B cell (primary cell): Measurements from ENCODE around the gene AP2S1. TPM values are rescaled to one million over a fixed set of nuclear protein-coding genes. Genes with fewer than 3 reads are reported as not detected.

Experiments used
- ATAC-seq: fragments of 200-7000 bp; cut with Tn5 transposase; one replicate; pipeline ENCODE4 v1.10.0; 2021; ENCODE audit warnings: low read depth, mild to moderate bottlenecking, moderate number of reproducible peaks, moderate library complexity
- CTCF ChIA-PET: fragments of 350-600 bp; sonication (Branson Sonifier 250); formaldehyde crosslinking; loops from one replicate; lab custom pipeline; 2021; ENCODE audit warnings: antibody characterized with exemption, inconsistent platforms; lab: Charles Lee
- POLR2A ChIA-PET: fragments of 350-600 bp; sonication (Branson Sonifier 250); formaldehyde crosslinking; loops from one replicate; lab custom pipeline; 2021; ENCODE audit warnings: antibody characterized with exemption; lab: Charles Lee
- DNase-seq: peaks from one replicate; pipeline ENCODE4 v3.0.0; 2013
- H2AFZ ChIP-seq: 2 replicates; pipeline ENCODE4 v1.6.1; 2012; ENCODE audit warnings: mild to moderate bottlenecking, low read depth, low read length; ENCODE audit not compliant: insufficient read depth, poor library complexity, severe bottlenecking
- H3K27ac ChIP-seq, 2 donors: 1 replicate in 1 of 2; 2 replicates in 1 of 2; pipeline ENCODE4 v1.5.1; 2012 to 2013; ENCODE audit warnings: low read length in 2 of 2, mild to moderate bottlenecking in 2 of 2, moderate library complexity in 1 of 2
- H3K27me3 ChIP-seq, 4 experiments: fragments of 200-600 bp in 1 of 4; sonication (generic) in 1 of 4; replicated peaks in 1 of 4; 1 replicate in 2 of 4; 2 replicates in 2 of 4; pipeline versions ENCODE4 v1.6.1 to v1.7.0; 2013 to 2016; ENCODE audit warnings: low read length in 3 of 4, mild to moderate bottlenecking in 2 of 4, mixed read lengths in 1 of 4, moderate library complexity in 1 of 4; ENCODE audit not compliant: insufficient read depth in 4 of 4, control insufficient read depth in 3 of 4; ENCODE audit errors: control extremely low read depth in 1 of 4
- H3K36me3 ChIP-seq, 2 experiments: replicated peaks in 1 of 2; 1 replicate in 1 of 2; 2 replicates in 1 of 2; pipeline versions ENCODE4 v1.6.1 to v1.7.1; 2013; ENCODE audit warnings: low read length in 1 of 2; ENCODE audit not compliant: insufficient read depth in 2 of 2, control insufficient read depth in 1 of 2; ENCODE audit errors: control extremely low read depth in 1 of 2, extremely low read depth in 1 of 2
- H3K4me1 ChIP-seq, 2 donors: fragments of 200-600 bp in 1 of 2; sonication (generic) in 1 of 2; 1 replicate in 1 of 2; 2 replicates in 1 of 2; pipeline versions ENCODE4 v1.5.1 to v1.6.1; 2013 to 2017; ENCODE audit warnings: low read length in 2 of 2; ENCODE audit not compliant: control insufficient read depth in 2 of 2, insufficient read depth in 2 of 2
- H3K4me2 ChIP-seq: replicated peaks from 2 replicates; pipeline ENCODE3; 2012; ENCODE audit warnings: mild to moderate bottlenecking, low read depth, low read length; ENCODE audit not compliant: poor library complexity, severe bottlenecking
- H3K4me3 ChIP-seq, 5 experiments: fragments of 200-600 bp in 1 of 5; sonication (generic) in 1 of 5; 1 replicate in 3 of 5; 2 replicates in 2 of 5; pipeline versions ENCODE4 v1.5.1 to v1.7.0; 2011 to 2016; ENCODE audit warnings: low read length in 4 of 5, mild to moderate bottlenecking in 4 of 5, low read depth in 2 of 5, control low read depth in 1 of 5, moderate library complexity in 1 of 5; ENCODE audit not compliant: insufficient read depth in 1 of 5; ENCODE audit errors: control extremely low read depth in 1 of 5, extremely low read depth in 1 of 5
- H3K79me2 ChIP-seq: fragments of 200-600 bp; sonication (generic); one replicate; pipeline ENCODE4 v1.6.0; 2016; ENCODE audit warnings: low read length; ENCODE audit not compliant: control insufficient read depth, insufficient read depth
- H3K9ac ChIP-seq: fragments of 200-600 bp; sonication (generic); 2 replicates; pipeline ENCODE4 v1.6.1; 2017; ENCODE audit warnings: mild to moderate bottlenecking, low read length, moderate library complexity
- H3K9me3 ChIP-seq, 3 donors: one replicate each; pipeline versions ENCODE4 v1.6.1 to v1.7.1; 2013; ENCODE audit warnings: low read length in 2 of 3; ENCODE audit not compliant: control insufficient read depth in 2 of 3, insufficient read depth in 1 of 3; ENCODE audit errors: control extremely low read depth in 1 of 3
- H4K20me1 ChIP-seq: 2 replicates; pipeline ENCODE4 v1.6.0; 2012; ENCODE audit warnings: mild to moderate bottlenecking, low read length; ENCODE audit not compliant: insufficient read depth, control insufficient read depth, poor library complexity, severe bottlenecking
- H3K27ac Mint-ChIP-seq: one replicate; pipeline ENCODE4 v1.8.0; 2021; ENCODE audit warnings: mixed read lengths
- H3K27me3 Mint-ChIP-seq: one replicate; pipeline ENCODE4 v1.8.0; 2021; ENCODE audit warnings: mixed read lengths
- H3K4me1 Mint-ChIP-seq: one replicate; pipeline ENCODE4 v1.8.0; 2021; ENCODE audit warnings: mixed read lengths
- H3K4me3 Mint-ChIP-seq: one replicate; pipeline ENCODE4 v1.8.0; 2021; ENCODE audit warnings: mixed read lengths
- H3K9me3 Mint-ChIP-seq: one replicate; pipeline ENCODE4 v1.8.0; 2022; ENCODE audit warnings: mixed read lengths; ENCODE audit not compliant: insufficient read depth
- EZH2 ChIP-seq: IDR thresholded peaks from 2 replicates; pipeline ENCODE4 v1.6.1; 2012; ENCODE audit warnings: borderline replicate concordance, low read depth, mild to moderate bottlenecking, moderate library complexity, low read length; ENCODE audit not compliant: insufficient read depth, poor library complexity, severe bottlenecking
- WGBS: methylation state at CpG from one replicate; pipeline ENCODE4 v1.1.5; 2013; ENCODE audit warnings: missing lambda C conversion rate; ENCODE audit not compliant: insufficient coverage; 5-methylcytosine and 5-hydroxymethylcytosine counted together
- intact Hi-C: fragments of 100-400 bp; cut with micrococcal nuclease; formaldehyde crosslinking; loops from one replicate; pipeline ENCODE4 v1.10.0; 2022
- polyA plus RNA-seq: library from polyadenylated mRNA; depleted of rRNA; stranded (reverse); fragments of >200 nt; gene quantifications from 2 replicates; pipeline ENCODE4 v1.2.3, GENCODE V29; 2012
- total RNA-seq, 2 donors: library from RNA; stranded (reverse); fragments of 120-200 nt in 1 of 2; gene quantifications; 1 replicate in 1 of 2; 2 replicates in 1 of 2; pipeline versions ENCODE4 v1.2.3 to v1.2.4, GENCODE V29; 2013 to 2022
- TF ChIP-seq, protein P1 (sequence below): fragments of 200-600 bp; IDR thresholded peaks from one replicate; pipeline ENCODE4 v1.8.0; 2022; ENCODE audit warnings: antibody characterized with exemption, mild to moderate bottlenecking

Gene AP2S1
- total and polyA plus RNA-seq, 2 donors (not counting 1 experiment from before 2014, with no cell fraction given): 47.2 to 51.3 TPM

DNA sequence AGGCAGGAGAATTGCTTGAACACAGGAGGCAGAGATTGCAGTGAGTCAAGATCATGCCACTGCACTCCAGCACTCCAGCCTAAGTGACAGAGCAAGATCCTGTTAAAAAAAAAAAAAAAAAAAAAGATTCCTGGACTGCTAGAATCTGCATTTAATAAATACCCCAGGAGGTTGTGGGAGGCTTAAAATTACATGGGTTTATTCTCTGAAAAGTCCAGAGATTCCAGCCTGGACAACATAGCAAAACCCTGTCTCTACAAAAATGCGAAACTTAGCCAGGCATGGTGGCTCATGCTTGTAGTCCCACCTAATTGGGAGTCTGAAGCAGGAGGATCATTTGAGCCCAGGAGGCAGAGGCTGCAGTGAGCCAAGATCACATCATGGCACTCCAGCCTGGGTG lies 52.8 kb downstream of the AP2S1 start:
- DNase-seq: no peak
- Histone ChIP-seq H3K36me3 (no peaks in the 10 kb centered on the region), H3K79me2 (no peaks in the 10 kb centered on the region), H4K20me1 (no peaks in the 10 kb centered on the region), H3K4me2 (no peak overlapping the region), H3K27me3 (no peaks in the 10 kb centered on the region), H3K4me3 (no peak overlapping the region), H2AFZ (no peak overlapping the region), H3K9ac (no peak overlapping the region), H3K4me1 (no peaks in the 10 kb centered on the region), H3K9me3 (no peaks in the 10 kb centered on the region), H3K27ac (no peak overlapping the region)
- H3K4me3 Mint-ChIP-seq: no peak overlapping the region
- peaks cover 3% of the 10 kb centered on the region for H3K27me3 Mint-ChIP-seq
- 100% methylated on average over 1 of the region's 1 CpG for WGBS
- no peaks in the 10 kb centered on the region for H3K4me1 Mint-ChIP-seq
- ATAC-seq: no peak
- H3K9me3 Mint-ChIP-seq: no peaks in the 10 kb centered on the region
- POLR2A ChIA-PET: interaction anchor here (0.7 kb wide), 1 partner anchor 9 kb away, joined by 4 read pairs; the partner anchor contains the start of gene SLC1A5
- no peak for TF ChIP-seq EZH2
- TF ChIP-seq, protein P1, sequence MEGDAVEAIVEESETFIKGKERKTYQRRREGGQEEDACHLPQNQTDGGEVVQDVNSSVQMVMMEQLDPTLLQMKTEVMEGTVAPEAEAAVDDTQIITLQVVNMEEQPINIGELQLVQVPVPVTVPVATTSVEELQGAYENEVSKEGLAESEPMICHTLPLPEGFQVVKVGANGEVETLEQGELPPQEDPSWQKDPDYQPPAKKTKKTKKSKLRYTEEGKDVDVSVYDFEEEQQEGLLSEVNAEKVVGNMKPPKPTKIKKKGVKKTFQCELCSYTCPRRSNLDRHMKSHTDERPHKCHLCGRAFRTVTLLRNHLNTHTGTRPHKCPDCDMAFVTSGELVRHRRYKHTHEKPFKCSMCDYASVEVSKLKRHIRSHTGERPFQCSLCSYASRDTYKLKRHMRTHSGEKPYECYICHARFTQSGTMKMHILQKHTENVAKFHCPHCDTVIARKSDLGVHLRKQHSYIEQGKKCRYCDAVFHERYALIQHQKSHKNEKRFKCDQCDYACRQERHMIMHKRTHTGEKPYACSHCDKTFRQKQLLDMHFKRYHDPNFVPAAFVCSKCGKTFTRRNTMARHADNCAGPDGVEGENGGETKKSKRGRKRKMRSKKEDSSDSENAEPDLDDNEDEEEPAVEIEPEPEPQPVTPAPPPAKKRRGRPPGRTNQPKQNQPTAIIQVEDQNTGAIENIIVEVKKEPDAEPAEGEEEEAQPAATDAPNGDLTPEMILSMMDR: no peak
- CTCF ChIA-PET: interaction anchor here (0.6 to 1.0 kb wide), 2 partner anchors 40 to 260 kb away, joined by 3 read pairs; no protein-coding TSS in a partner anchor
- no peak overlapping the region for H3K27ac Mint-ChIP-seq
- intact Hi-C loops: no loop called here

- Histone ChIP-seq H3K4me3 (no peak overlapping the region), H3K4me2 (no peak overlapping the region), H2AFZ (peak overlapping the region; percentile 0), H3K9ac (no peak overlapping the region), H3K4me1 (peaks cover 1 to 19% of the 10 kb centered on the region in 2 donors), H3K79me2 (peaks cover 15% of the 10 kb centered on the region), H3K27me3 (no peaks in the 10 kb centered on the region), H4K20me1 (no peaks in the 10 kb centered on the region), H3K9me3 (no peaks in the 10 kb centered on the region), H3K27ac (no peak overlapping the region), H3K36me3 (no peaks in the 10 kb centered on the region)
- CTCF ChIA-PET: interaction anchor here (0.6 to 1.0 kb wide), 2 partner anchors 13 to 42 kb away, joined by 3 read pairs; no protein-coding TSS in a partner anchor
- Mint-ChIP-seq H3K4me1 (peaks cover 17% of the 10 kb centered on the region), H3K4me3 (no peak overlapping the region), H3K9me3 (no peaks in the 10 kb centered on the region), H3K27me3 (peaks cover 3% of the 10 kb centered on the region), H3K27ac (peak overlapping the region; percentile 76)
- WGBS: 22% methylated on average over 3 of the region's 5 CpGs
- TF ChIP-seq, protein P1: no peak
- TF ChIP-seq EZH2: no peak
- intact Hi-C loops: no loop called here
- POLR2A ChIA-PET: no interaction called here
- DNase-seq (peak; percentile 33), ATAC-seq (no peak)
Observed at GRCh38 chr19:46791944-46792343, 58.7 kb downstream of the AP2S1 start.
